Peyer's patch (tissue), 4 donors: Measurements from ENCODE around the gene CENPT. TPM values are rescaled to one million over a fixed set of nuclear protein-coding genes. Genes with fewer than 3 reads are reported as not detected.

Experiments
- DNase-seq, 3 donors: peaks; one replicate each; pipeline ENCODE4 v3.0.0-alpha.2; 2017 to 2019
- H3K27ac ChIP-seq, 4 donors: fragments of 200-600 bp; sonication (generic); one replicate each; pipeline ENCODE4 v1.5.1; 2016 to 2019
- H3K27me3 ChIP-seq, 2 donors: fragments of 200-600 bp; sonication (generic); one replicate each; pipeline ENCODE4 v1.5.1; 2019
- H3K36me3 ChIP-seq, 3 donors: fragments of 200-600 bp; sonication (generic); one replicate each; pipeline ENCODE4 v1.5.1; 2016 to 2019
- H3K4me1 ChIP-seq, 4 donors: fragments of 200-600 bp; sonication (generic); one replicate each; pipeline ENCODE4 v1.5.1; 2016 to 2019
- H3K4me3 ChIP-seq, 4 donors: fragments of 200-600 bp; sonication (generic); 1 replicate in 3 of 4; 2 replicates in 1 of 4; pipeline ENCODE4 v1.5.1; 2016 to 2019; ENCODE audit warnings: mild to moderate bottlenecking in 1 of 4
- H3K9me3 ChIP-seq, 4 donors: fragments of 200-600 bp; sonication (generic); one replicate each; pipeline ENCODE4 v1.5.1; 2016 to 2019; ENCODE audit warnings: mild to moderate bottlenecking in 1 of 4
- CTCF ChIP-seq, 6 experiments: fragments of 450-650 bp in 4 of 6; fragments of 200-600 bp in 2 of 6; sonication (generic) in 1 of 6; IDR thresholded peaks; one replicate each; pipeline ENCODE4 v1.5.1; 2017 to 2019; ENCODE audit warnings: antibody characterized with exemption in 6 of 6, mild to moderate bottlenecking in 3 of 6, moderate library complexity in 1 of 6
- POLR2A ChIP-seq, 2 donors: fragments of 450-650 bp; IDR thresholded peaks; one replicate each; pipeline ENCODE4 v1.5.1; 2017; ENCODE audit warnings: antibody characterized with exemption in 2 of 2, mild to moderate bottlenecking in 2 of 2, moderate library complexity in 2 of 2
- total RNA-seq, 4 donors: library from RNA; depleted of rRNA; stranded (reverse); fragments of >200 nt; gene quantifications; one replicate each; pipeline ENCODE4 v1.1.0, GENCODE V29; 2016

The CENPT gene
- total RNA-seq, 4 donors from 2014 or later: 64.8 to 138 (median 94.6) TPM

GRCh38 chr16:67844497-67844896 is 3.0 kb downstream of the CENPT start:
- no peak overlapping the region for H3K4me3 ChIP-seq
- no peak for DNase-seq
- TF ChIP-seq POLR2A (IDR thresholded peaks at IDR 0.05) (no peak), CTCF (IDR thresholded peaks at IDR 0.05) (no peak)
- peaks cover 0 to 50% (median 41%) of the 10 kb centered on the region in 4 donors for H3K4me1 ChIP-seq
- no peaks in the 10 kb centered on the region for H3K36me3 ChIP-seq
- H3K27ac ChIP-seq: peak overlapping the region in 1 of 4 donors; percentile 94
- no peaks in the 10 kb centered on the region for H3K27me3 ChIP-seq
- no peaks in the 10 kb centered on the region for H3K9me3 ChIP-seq

- H3K27ac ChIP-seq: peak overlapping the region; percentile 96 to 100 (median 99)
- peak in 2 of 3 donors; percentile 54 to 56 for DNase-seq
- H3K36me3 ChIP-seq: no peaks in the 10 kb centered on the region
- H3K4me3 ChIP-seq: peak overlapping the region; percentile 79 to 98 (median 83)
- TF ChIP-seq CTCF (IDR thresholded peaks at IDR 0.05): no peak
- no peak for TF ChIP-seq POLR2A (IDR thresholded peaks at IDR 0.05)
- no peaks in the 10 kb centered on the region for H3K27me3 ChIP-seq
- no peaks in the 10 kb centered on the region for H3K9me3 ChIP-seq
- H3K4me1 ChIP-seq: peaks cover 0 to 43% (median 37%) of the 10 kb centered on the region in 4 donors
Measured at GRCh38 chr16:67843343-67843765, 4.1 kb downstream of the CENPT start.

- peak; percentile 49 to 77 (median 67) for DNase-seq
- no peaks in the 10 kb centered on the region for H3K27me3 ChIP-seq
Measured at GRCh38 chr16:67842509-67843342, 4.8 kb downstream of the CENPT start.

GRCh38 chr16:67841816-67842508 is 5.5 kb downstream of the CENPT start, which contains the start of gene THAP11:
THAP11 (plus strand) TSS chr16:67842320; CDS start chr16:67842555, 235 bp downstream.
- TF ChIP-seq POLR2A (IDR thresholded peaks at IDR 0.05) (peak in 1 of 2 donors; percentile 59), CTCF (IDR thresholded peaks at IDR 0.05) (peak; percentile 84 to 94 (median 90))
- Histone ChIP-seq H3K4me1 (peaks cover 0 to 34% (median 27%) of the 10 kb centered on the region in 4 donors), H3K9me3 (no peaks in the 10 kb centered on the region), H3K27me3 (no peaks in the 10 kb centered on the region), H3K36me3 (no peaks in the 10 kb centered on the region), H3K27ac (peak within 1 kb of the TSS; percentile 96 to 100 (median 99)), H3K4me3 (peak within 1 kb of the TSS; percentile 79 to 98 (median 83))
- peak; percentile 95 to 97 (median 96) for DNase-seq

More at GRCh38 chr16:67842509-67843342, 4.8 kb downstream of the CENPT start:
- Histone ChIP-seq H3K4me1 (peaks cover 0 to 36% (median 31%) of the 10 kb centered on the region in 4 donors), H3K36me3 (no peaks in the 10 kb centered on the region), H3K9me3 (no peaks in the 10 kb centered on the region), H3K27ac (peak overlapping the region; percentile 96 to 100 (median 99)), H3K4me3 (peak overlapping the region; percentile 79 to 98 (median 83))
- TF ChIP-seq POLR2A (IDR thresholded peaks at IDR 0.05) (no peak), CTCF (IDR thresholded peaks at IDR 0.05) (peak in 2 of 6 experiments; percentile 9 to 21)

- Histone ChIP-seq H3K4me3 (peak overlapping the region; percentile 79 to 98 (median 83)), H3K27ac (peak overlapping the region; percentile 96 to 100 (median 99)), H3K4me1 (peaks cover 0 to 34% (median 27%) of the 10 kb centered on the region in 4 donors), H3K9me3 (no peaks in the 10 kb centered on the region), H3K27me3 (no peaks in the 10 kb centered on the region), H3K36me3 (no peaks in the 10 kb centered on the region)
- DNase-seq: no peak
- TF ChIP-seq POLR2A (IDR thresholded peaks at IDR 0.05) (no peak), CTCF (IDR thresholded peaks at IDR 0.05) (no peak)
Measured at GRCh38 chr16:67841198-67841815, 6.2 kb downstream of the CENPT start.
